ENCODE results near the gene PTGES2.
A peak's percentile ranks its signal among the peaks of the same experiment; 100 is the strongest.

The PTGES2 gene

DNA sequence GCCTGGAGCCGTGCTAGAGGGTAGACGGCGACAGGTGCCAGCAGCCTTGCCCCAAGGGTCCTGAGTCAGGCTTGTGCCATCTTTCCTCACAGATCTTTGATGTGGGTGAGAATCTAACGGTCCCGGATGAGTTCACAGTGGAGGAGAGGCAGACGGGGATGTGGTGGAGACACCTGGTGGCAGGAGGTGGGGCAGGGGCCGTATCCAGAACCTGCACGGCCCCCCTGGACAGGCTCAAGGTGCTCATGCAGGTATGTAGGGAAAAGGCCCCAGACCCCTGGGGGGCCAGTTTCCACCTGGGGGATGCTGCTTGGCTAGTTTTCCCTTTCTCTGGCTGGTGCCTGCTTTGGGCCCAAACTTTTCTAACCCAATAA is 24.0 kb downstream of the PTGES2 start:
- TF ChIP-seq, protein P1, sequence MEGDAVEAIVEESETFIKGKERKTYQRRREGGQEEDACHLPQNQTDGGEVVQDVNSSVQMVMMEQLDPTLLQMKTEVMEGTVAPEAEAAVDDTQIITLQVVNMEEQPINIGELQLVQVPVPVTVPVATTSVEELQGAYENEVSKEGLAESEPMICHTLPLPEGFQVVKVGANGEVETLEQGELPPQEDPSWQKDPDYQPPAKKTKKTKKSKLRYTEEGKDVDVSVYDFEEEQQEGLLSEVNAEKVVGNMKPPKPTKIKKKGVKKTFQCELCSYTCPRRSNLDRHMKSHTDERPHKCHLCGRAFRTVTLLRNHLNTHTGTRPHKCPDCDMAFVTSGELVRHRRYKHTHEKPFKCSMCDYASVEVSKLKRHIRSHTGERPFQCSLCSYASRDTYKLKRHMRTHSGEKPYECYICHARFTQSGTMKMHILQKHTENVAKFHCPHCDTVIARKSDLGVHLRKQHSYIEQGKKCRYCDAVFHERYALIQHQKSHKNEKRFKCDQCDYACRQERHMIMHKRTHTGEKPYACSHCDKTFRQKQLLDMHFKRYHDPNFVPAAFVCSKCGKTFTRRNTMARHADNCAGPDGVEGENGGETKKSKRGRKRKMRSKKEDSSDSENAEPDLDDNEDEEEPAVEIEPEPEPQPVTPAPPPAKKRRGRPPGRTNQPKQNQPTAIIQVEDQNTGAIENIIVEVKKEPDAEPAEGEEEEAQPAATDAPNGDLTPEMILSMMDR (IDR thresholded peaks at IDR 0.05; ENCODE audit: low read depth, low read length, missing control alignments) = no peak
- DNase-seq (ENCODE audit: extremely low read depth, low read depth) = no peak
- H3K4me3 ChIP-seq (replicated peaks; ENCODE audit: low read depth, low read length) = no peak overlapping the region

DNA sequence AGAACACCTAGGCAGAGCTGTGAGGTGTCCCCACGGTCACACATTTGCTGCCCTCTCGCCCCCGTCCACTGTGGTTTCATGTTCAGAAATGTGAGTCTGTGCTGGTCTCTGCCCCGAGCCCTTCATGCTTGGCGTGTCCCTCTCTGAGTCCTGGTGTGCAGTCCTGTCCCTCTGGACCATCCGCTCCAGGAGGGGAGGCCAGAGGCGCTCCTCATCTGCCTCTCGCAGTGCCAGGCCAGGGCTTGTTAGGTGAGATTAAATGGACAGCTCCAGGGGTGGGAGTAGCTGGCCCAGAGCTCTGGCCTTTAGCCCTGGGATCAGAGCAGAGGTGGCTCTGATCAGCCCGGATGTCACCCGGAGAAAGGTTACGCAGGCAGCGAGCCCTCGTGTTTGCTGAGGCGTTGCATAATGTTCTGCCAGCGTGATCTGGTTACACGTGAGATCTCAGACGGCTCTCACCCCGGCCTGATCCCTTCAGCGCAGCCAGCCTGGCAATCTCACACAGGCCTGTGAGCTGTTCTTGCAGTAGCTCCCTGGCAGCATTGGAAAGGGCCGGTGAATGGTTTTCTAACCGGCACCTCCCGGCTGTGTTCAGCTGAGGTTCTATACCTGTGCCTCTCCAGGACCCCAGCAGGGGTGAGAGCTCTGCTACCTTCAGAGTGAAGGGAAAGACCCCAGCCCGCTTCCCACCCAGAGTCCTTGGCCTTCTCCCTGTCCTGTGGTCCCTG is 24.5 kb downstream of the PTGES2 start:
- DNase-seq (ENCODE audit: extremely low read depth, low read depth) = no peak
- TF ChIP-seq, protein P1 (IDR thresholded peaks at IDR 0.05; ENCODE audit: low read depth, low read length, missing control alignments) = no peak
- H3K4me3 ChIP-seq (replicated peaks; ENCODE audit: low read depth, low read length) = no peak overlapping the region

DNA sequence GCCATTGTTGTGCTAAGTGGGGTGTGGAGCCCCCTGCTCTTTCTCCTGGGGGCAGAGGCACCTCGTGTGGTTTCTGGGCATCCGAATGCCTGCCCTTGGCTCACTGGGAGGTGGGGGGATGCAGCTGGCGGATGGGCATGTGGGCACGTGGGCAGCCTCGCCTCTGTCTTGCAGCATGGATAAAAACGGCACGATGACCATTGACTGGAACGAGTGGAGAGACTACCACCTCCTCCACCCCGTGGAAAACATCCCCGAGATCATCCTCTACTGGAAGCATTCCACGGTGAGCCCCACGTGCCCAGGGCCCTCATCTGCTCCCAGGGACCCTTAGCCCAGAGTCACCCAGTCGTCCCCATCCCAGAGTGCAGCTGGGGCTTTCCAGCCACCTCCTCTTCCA is 25.3 kb downstream of the PTGES2 start:
- TF ChIP-seq, protein P1 (IDR thresholded peaks at IDR 0.05; ENCODE audit: low read depth, low read length, missing control alignments) = no peak
- DNase-seq (ENCODE audit: extremely low read depth, low read depth) = no peak
- H3K4me3 ChIP-seq (replicated peaks; ENCODE audit: low read depth, low read length) = no peak overlapping the region

DNA sequence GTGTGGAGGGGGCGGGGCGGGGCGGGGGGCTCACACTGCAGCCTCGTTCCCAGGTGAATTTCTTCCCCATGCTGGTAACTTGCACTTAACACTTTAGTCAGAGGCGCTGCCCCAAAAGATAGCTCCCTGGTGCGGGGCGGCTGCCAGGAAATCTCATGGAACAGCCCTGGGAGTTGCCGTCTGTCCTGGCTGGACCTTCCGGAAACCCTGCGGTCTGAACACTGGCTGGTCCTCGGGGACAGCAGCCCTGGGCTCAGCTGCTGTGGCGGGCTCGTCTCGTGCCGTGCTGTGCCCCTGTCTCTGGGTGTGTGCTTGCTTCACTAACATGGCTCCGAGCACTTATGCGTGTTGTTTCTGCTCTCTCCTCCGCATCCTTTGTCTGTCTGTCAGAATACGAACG is 25.8 kb downstream of the PTGES2 start:
- H3K4me3 ChIP-seq (replicated peaks; ENCODE audit: low read depth, low read length) = no peak overlapping the region
- DNase-seq (ENCODE audit: extremely low read depth, low read depth) = no peak
- TF ChIP-seq, protein P1 (IDR thresholded peaks at IDR 0.05; ENCODE audit: low read depth, low read length, missing control alignments) = no peak

DNA sequence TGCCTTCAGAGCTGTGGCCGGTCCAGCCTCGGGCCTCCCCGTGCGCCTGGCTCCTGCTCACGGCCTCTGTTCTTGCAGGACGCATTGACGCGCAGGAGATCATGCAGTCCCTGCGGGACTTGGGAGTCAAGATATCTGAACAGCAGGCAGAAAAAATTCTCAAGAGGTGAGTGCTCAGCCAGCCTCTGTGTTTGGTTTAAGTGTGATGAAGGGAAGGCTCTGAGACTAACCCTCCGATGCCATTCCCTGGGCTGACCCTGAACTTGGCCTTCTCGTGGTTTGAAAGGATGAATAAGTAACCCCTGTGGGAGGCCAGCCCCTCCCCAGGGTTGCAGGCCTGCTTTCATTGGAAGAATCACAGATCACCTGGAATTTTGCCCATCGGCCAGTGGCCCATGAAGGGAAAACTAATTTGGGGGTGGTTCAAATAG is 26.3 kb downstream of the PTGES2 start:
- no peak overlapping the region for H3K4me3 ChIP-seq (replicated peaks; ENCODE audit: low read depth, low read length)
- DNase-seq (ENCODE audit: extremely low read depth, low read depth) = no peak
- TF ChIP-seq, protein P1 (IDR thresholded peaks at IDR 0.05; ENCODE audit: low read depth, low read length, missing control alignments) = no peak

DNA sequence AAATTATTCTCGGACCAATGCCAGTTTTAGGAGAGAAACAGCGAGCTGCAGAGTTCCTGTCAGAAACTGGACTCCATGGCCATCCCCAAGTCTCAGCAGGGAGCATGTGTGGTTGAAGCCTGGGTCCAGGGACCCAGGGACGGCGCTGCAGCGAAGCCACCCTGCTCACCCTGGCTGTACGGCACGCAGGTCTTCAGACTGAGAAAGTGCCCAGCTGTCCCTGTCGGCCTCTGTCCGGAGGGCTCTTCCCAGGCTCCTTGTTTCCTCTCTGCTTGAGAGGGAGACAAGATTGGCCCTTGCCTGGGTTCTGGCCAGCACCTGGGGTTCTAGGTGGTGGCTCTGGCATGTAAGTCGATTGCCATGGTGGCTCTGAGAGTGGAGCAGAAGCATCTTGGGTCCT is 26.9 kb downstream of the PTGES2 start:
- peak overlapping the region; percentile 82 for H3K4me3 ChIP-seq (replicated peaks; ENCODE audit: low read depth, low read length)
- DNase-seq (ENCODE audit: extremely low read depth, low read depth) = no peak
- TF ChIP-seq, protein P1 (IDR thresholded peaks at IDR 0.05; ENCODE audit: low read depth, low read length, missing control alignments) = no peak
